H1 (cell line): ENCODE data around the gene BTBD1.

Experiments used
- CHD1 ChIP-seq: IDR thresholded peaks from 2 replicates; pipeline ENCODE4 v1.6.1; 2012; ENCODE audit warnings: low read depth, low read length, improper control_type of control experiment
- JUN ChIP-seq: IDR thresholded peaks from 2 replicates; pipeline ENCODE4 v1.6.1; 2011; ENCODE audit warnings: low read depth, mild to moderate bottlenecking, improper control_type of control experiment, low read length
- POLR2AphosphoS5 ChIP-seq: IDR thresholded peaks from 2 replicates; pipeline ENCODE4 v1.6.1; 2011; ENCODE audit warnings: low read depth, low read length
- TEAD4 ChIP-seq: IDR thresholded peaks from 2 replicates; pipeline ENCODE4 v1.6.1; 2012; ENCODE audit warnings: low read depth, low read length, inconsistent platforms, mixed read lengths
- TF ChIP-seq, protein P1 (sequence below), 3 experiments: IDR thresholded peaks; 1 replicate in 2 of 3; 2 replicates in 1 of 3; pipeline versions ENCODE4 v1.5.1 to v1.6.1; 2011; ENCODE audit warnings: low read length in 3 of 3, mild to moderate bottlenecking in 3 of 3, inconsistent platforms in 2 of 3, low read depth in 1 of 3, moderate library complexity in 1 of 3; ENCODE audit not compliant: insufficient read depth in 1 of 3; ENCODE audit errors: control extremely low read depth in 1 of 3

DNA sequence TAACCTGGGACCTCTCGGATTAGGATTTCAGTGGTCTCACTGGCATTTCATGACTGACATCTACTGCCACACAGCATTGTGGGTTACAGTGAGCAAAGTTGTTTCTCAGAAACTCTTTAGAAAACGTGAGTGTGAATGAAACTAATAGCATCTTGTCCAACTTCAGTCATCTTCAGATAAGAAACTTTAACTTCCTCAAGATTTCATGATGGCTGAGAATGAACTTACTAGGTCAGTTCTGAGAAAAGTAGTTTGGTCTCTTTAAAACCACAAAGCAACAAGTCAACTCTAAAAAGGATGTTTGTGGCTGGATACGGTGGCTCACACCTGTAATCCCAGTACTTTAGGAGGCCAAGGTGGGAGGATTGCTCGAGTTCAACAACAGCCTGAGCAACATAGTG is 100.4 kb downstream of the BTBD1 start:
- TF ChIP-seq, protein P1, sequence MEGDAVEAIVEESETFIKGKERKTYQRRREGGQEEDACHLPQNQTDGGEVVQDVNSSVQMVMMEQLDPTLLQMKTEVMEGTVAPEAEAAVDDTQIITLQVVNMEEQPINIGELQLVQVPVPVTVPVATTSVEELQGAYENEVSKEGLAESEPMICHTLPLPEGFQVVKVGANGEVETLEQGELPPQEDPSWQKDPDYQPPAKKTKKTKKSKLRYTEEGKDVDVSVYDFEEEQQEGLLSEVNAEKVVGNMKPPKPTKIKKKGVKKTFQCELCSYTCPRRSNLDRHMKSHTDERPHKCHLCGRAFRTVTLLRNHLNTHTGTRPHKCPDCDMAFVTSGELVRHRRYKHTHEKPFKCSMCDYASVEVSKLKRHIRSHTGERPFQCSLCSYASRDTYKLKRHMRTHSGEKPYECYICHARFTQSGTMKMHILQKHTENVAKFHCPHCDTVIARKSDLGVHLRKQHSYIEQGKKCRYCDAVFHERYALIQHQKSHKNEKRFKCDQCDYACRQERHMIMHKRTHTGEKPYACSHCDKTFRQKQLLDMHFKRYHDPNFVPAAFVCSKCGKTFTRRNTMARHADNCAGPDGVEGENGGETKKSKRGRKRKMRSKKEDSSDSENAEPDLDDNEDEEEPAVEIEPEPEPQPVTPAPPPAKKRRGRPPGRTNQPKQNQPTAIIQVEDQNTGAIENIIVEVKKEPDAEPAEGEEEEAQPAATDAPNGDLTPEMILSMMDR (IDR thresholded peaks at IDR 0.05; ENCODE audit: control extremely low read depth in 1 of 3, insufficient read depth in 1 of 3, low read depth in 1 of 3, low read length in 3 of 3), result no peak
- TF ChIP-seq POLR2AphosphoS5 (no peak), JUN (no peak), TEAD4 (no peak), CHD1 (no peak)
